Measurements from ENCODE around the gene UBE2J2. TPM values are rescaled to one million over a fixed set of nuclear protein-coding genes. Genes with fewer than 3 reads are reported as not detected.

The UBE2J2 gene
- total RNA-seq, 1 donor from 2014 or later = 89.9 TPM

DNA sequence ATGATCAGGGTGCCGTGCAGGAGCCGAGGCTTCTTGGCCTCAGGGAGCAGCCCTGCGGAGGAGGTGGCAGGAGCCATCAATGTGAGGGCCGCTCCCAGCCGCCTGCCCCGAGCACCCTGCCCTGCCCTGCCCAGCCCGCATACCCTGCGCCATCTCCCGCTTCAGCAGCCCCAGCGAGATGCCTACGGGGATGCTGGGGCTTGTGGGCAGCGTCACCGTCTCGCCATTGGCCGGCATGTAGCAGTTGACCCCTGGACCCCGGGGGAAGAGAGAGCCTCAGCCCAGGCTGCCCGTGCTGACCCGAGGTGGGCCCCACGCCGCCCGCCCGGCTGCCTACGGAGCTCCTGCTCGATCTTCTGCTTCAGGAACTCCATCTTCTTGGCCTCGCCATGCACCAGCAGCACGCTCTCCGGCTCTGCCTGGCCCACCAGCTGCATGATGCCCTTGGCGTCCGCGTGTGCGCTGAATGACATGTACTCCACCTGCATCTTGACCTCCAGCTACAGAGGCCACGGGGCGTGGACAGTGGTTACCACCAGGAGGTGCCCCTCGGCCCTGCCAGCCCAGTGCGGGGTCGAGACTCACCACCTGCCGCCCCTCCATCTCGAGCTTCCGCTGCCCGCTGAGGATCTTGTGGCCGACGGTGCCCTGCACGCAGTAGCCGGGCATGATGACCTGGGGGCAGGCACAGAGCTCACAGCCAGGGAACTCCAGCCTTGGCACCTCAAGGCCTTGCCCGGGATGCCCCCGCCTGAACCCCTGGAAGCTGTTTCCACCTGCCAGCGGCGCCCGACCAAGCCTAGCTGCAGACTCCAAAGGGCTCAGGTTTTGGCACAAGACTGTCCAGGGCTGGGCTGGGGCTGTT, 39.0 kb upstream of the UBE2J2 start:
- TF ChIP-seq, protein P1, sequence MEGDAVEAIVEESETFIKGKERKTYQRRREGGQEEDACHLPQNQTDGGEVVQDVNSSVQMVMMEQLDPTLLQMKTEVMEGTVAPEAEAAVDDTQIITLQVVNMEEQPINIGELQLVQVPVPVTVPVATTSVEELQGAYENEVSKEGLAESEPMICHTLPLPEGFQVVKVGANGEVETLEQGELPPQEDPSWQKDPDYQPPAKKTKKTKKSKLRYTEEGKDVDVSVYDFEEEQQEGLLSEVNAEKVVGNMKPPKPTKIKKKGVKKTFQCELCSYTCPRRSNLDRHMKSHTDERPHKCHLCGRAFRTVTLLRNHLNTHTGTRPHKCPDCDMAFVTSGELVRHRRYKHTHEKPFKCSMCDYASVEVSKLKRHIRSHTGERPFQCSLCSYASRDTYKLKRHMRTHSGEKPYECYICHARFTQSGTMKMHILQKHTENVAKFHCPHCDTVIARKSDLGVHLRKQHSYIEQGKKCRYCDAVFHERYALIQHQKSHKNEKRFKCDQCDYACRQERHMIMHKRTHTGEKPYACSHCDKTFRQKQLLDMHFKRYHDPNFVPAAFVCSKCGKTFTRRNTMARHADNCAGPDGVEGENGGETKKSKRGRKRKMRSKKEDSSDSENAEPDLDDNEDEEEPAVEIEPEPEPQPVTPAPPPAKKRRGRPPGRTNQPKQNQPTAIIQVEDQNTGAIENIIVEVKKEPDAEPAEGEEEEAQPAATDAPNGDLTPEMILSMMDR (IDR thresholded peaks at IDR 0.05) = no peak
- Mint-ChIP-seq H3K27ac (no peak overlapping the region), H3K4me1 (peaks cover 7% of the 10 kb centered on the region), H3K27me3 (no peaks in the 10 kb centered on the region), H3K9me3 (no peaks in the 10 kb centered on the region), H3K36me3 (ENCODE audit: low read depth) (peaks cover 39% of the 10 kb centered on the region), H3K4me3 (no peak overlapping the region)
- intact Hi-C loops (cut with micrococcal nuclease) = no loop called here
- DNase-seq (no peak), ATAC-seq (ENCODE audit: low read depth) (no peak)
- ChIA-PET POLR2A (interaction anchor here (0.9 kb wide), 1 partner anchor 63 kb away, joined by 4 read pairs; no protein-coding TSS in a partner anchor), CTCF (no interaction called here)

DNA sequence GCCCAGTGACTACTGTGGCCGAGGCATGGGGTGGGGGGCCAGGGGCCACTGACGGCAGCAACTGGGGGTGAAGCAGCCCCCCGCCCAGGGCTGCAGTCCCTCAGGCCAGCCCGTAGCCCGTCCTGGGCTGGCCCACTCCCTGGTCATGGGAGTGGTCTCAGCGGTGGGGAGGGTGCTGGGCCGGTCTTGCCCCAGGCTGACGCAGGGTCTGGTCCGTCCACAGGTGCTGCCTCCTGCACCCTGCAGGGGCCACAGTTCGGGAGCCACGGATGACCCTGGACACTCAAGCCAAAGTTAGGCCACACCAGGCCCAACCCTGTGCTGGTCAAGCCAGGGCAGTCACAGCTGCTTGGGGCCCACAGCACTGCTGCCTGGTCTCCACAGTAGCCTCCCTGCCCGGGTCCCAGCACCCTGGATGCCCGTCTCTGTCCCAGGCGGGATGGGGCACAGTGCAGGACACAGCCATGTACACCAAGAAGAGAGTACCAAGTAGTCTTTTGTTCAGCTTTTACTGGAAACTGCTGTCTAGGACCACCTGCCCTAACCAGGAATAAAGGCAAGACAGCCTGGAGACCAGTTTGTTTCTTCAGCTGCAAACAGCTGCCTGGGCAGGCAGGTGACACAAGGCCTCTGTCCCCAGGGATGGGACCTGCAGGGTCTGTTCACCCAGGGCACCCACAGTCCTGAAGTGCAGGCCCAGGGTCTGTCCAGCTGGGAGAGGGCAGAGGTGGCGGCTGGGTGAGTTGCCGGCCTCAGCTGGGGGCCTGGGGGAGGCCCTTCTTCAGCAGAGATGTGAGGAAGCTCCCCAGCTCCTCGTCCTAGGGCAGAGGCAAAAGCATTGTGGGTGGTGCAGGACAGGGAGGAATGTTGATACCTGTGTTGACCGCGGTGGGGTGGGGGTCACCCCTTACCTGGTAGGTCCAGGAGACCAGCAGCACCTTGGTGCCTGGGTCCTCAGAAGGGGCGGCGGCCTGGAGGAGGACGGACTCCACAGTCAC, 37.8 kb upstream of the UBE2J2 start:
- Mint-ChIP-seq H3K27ac (no peak overlapping the region), H3K9me3 (no peaks in the 10 kb centered on the region), H3K27me3 (no peaks in the 10 kb centered on the region), H3K4me3 (no peak overlapping the region), H3K4me1 (peaks cover 16% of the 10 kb centered on the region), H3K36me3 (ENCODE audit: low read depth) (peaks cover 34% of the 10 kb centered on the region)
- CTCF ChIA-PET = no interaction called here
- POLR2A ChIA-PET = no interaction called here
- TF ChIP-seq, protein P1 (IDR thresholded peaks at IDR 0.05) = no peak
- ATAC-seq (ENCODE audit: low read depth) (no peak), DNase-seq (no peak)
- intact Hi-C loops (cut with micrococcal nuclease) = no loop called here

DNA sequence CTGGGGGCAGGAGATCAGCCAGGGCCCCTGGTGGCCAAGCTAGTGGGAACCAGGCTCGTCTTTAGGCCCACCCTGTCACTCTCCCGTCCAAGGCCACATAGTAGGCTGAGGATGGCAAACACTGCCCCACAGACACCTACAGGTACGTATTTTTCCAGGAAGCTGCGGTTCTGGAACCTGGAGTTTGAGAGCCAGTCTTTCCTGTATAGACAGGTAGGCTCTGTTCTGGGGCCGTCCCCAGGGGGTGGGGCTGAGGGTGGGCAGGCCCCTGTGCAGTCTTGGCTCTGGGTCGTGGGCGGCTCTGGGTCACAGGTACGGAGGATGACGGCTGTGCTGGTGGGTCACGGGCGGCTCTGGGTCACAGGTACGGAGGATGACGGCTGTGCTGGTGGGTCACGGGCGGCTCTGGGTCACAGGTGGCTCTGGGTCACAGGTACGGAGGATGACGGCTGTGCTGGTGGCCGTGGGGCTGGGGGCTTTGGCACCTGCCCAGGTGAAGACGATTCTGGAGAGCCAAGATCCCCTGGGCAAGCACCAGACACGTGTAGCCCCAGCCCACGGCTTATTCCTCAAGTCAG, 36.9 kb upstream of the UBE2J2 start:
- intact Hi-C loops (cut with micrococcal nuclease) = no loop called here
- Mint-ChIP-seq H3K4me3 (peak overlapping the region; percentile 38), H3K27ac (no peak overlapping the region), H3K27me3 (no peaks in the 10 kb centered on the region), H3K36me3 (ENCODE audit: low read depth) (peaks cover 27% of the 10 kb centered on the region), H3K9me3 (no peaks in the 10 kb centered on the region), H3K4me1 (peaks cover 24% of the 10 kb centered on the region)
- no peak for DNase-seq
- POLR2A ChIA-PET = no interaction called here
- ATAC-seq (ENCODE audit: low read depth) = no peak
- CTCF ChIA-PET = interaction anchor here (1.2 kb wide), 1 partner anchor 19 kb away, joined by 3 read pairs; no protein-coding TSS in a partner anchor
- TF ChIP-seq, protein P1 (IDR thresholded peaks at IDR 0.05) = no peak

DNA sequence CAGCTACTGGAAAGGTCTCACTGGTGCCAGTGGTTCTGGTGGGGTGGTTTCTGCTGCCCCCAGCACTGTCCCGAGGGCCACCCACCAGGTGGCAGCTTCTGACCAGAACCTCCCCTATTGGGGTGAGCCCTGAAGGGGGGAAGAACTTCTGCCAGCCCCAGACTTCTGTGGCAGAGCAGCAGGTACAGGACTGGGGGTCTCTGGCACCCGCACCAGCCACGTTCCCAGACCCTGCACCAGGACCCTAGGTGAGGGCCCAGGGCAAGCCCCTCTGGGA, 36.4 kb upstream of the UBE2J2 start:
- intact Hi-C loops (cut with micrococcal nuclease) = no loop called here
- no peak overlapping the region for H3K27ac Mint-ChIP-seq
- peaks cover 29% of the 10 kb centered on the region for H3K4me1 Mint-ChIP-seq
- H3K4me3 Mint-ChIP-seq = peak overlapping the region; percentile 41
- H3K36me3 Mint-ChIP-seq (ENCODE audit: low read depth) = peaks cover 27% of the 10 kb centered on the region
- no peak for DNase-seq
- TF ChIP-seq, protein P1 (IDR thresholded peaks at IDR 0.05) = no peak
- no peak for ATAC-seq (ENCODE audit: low read depth)
- ChIA-PET POLR2A (no interaction called here), CTCF (interaction anchor here (1.2 kb wide), 1 partner anchor 18 kb away, joined by 3 read pairs; no protein-coding TSS in a partner anchor)
- no peaks in the 10 kb centered on the region for H3K9me3 Mint-ChIP-seq
- no peaks in the 10 kb centered on the region for H3K27me3 Mint-ChIP-seq

All from activated B cell treated with CpG ODN at 0.5 μM for 24 hours (primary cell).